ENCODE results near the gene NPIPB2. TPM values are rescaled to one million over a fixed set of nuclear protein-coding genes. Genes with fewer than 3 reads are reported as not detected.

NPIPB2 gene
- total and polyA plus RNA-seq, 2 of the 13 experiments (the other 11 are each of a cell fraction or from before 2014, with no cell fraction given), result 1.8 to 4.1 TPM

GRCh38 chr16:11916524-11917285, 25.1 kb downstream of the NPIPB2 start (continued):
- TF ChIP-seq ZNF24 (IDR thresholded peaks at IDR 0.05) (0 out of 2 replicates have a peak, but pooled peaks have one; percentile 4), TRIM22 (IDR thresholded peaks at IDR 0.05) (no peak), ZNF18 (CRISPR knock-in tag; IDR thresholded peaks at IDR 0.05; ENCODE audit: insufficient replicate concordance) (peak; percentile 32), ZFP82 (CRISPR knock-in tag; IDR thresholded peaks at IDR 0.05; ENCODE audit: borderline replicate concordance) (no peak), PHF20 (CRISPR knock-in tag; IDR thresholded peaks at IDR 0.05) (no peak), ZNF614 (CRISPR knock-in tag; IDR thresholded peaks at IDR 0.05; ENCODE audit: borderline replicate concordance) (peak; percentile 47; the same call in 1 of the 2 replicates), CEBPZ (IDR thresholded peaks at IDR 0.05; ENCODE audit: low read length) (no peak), SIN3B (IDR thresholded peaks at IDR 0.05; ENCODE audit: low read length) (peak; percentile 23; the same call in 1 of the 2 replicates), ZNF335 (CRISPR knock-in tag; IDR thresholded peaks at IDR 0.05) (no peak), ZNF280B (CRISPR knock-in tag; IDR thresholded peaks at IDR 0.05; ENCODE audit: borderline replicate concordance) (no peak), ZNF512B (CRISPR knock-in tag; IDR thresholded peaks at IDR 0.05; ENCODE audit: borderline replicate concordance) (no peak; the same call in 1 of the 2 replicates), ZNF468 (CRISPR knock-in tag; IDR thresholded peaks at IDR 0.05) (peak; percentile 72; the same call in 1 of the 2 replicates), TGIF2 (CRISPR knock-in tag; IDR thresholded peaks at IDR 0.05) (no peak), RFX3 (CRISPR knock-in tag; IDR thresholded peaks at IDR 0.05) (no peak), ZNF607 (CRISPR knock-in tag; IDR thresholded peaks at IDR 0.05; ENCODE audit: borderline replicate concordance) (0 out of 2 replicates have a peak, but pooled peaks have one; percentile 3), REXO4 (CRISPR knock-in tag; IDR thresholded peaks at IDR 0.05; ENCODE audit: borderline replicate concordance) (no peak), ARNTL (CRISPR knock-in tag; IDR thresholded peaks at IDR 0.05) (no peak), ZNF224 (CRISPR knock-in tag; IDR thresholded peaks at IDR 0.05) (no peak)
